IPS DF 6.9 (cell line): ENCODE data around the gene RGS9BP.
"Not testable (repeated sequence)": the region's sequence is repeated elsewhere in the genome, so short reads cannot be mapped to it uniquely, and the experiment has no call there.

Experiments
- DNase-seq: peaks from one replicate; pipeline ENCODE4 v3.0.0-alpha.2; 2013; ENCODE audit warnings: low read depth, low spot score
- H3K27ac ChIP-seq: one replicate; pipeline ENCODE4 v1.5.1; 2013; ENCODE audit warnings: low read length, control low read depth
- H3K27me3 ChIP-seq: 2 replicates; pipeline ENCODE4 v1.6.1; 2013; ENCODE audit warnings: mild to moderate bottlenecking, low read length; ENCODE audit not compliant: control insufficient read depth, insufficient read depth
- H3K36me3 ChIP-seq: 2 replicates; pipeline ENCODE4 v1.6.1; 2013; ENCODE audit warnings: low read length; ENCODE audit not compliant: control insufficient read depth, insufficient read depth
- H3K4me1 ChIP-seq: 2 replicates; pipeline ENCODE4 v1.6.1; 2013; ENCODE audit warnings: low read length; ENCODE audit not compliant: control insufficient read depth, insufficient read depth
- H3K4me3 ChIP-seq: 2 replicates; pipeline ENCODE4 v1.5.1; 2013; ENCODE audit warnings: mild to moderate bottlenecking, low read length
- H3K9me3 ChIP-seq: 2 replicates; pipeline ENCODE4 v1.6.1; 2013; ENCODE audit warnings: low read length, inconsistent platforms; ENCODE audit not compliant: control insufficient read depth, insufficient read depth
- WGBS: extraction: QIAGEN DNeasy Blood & Tissue Kit; methylation state at CpG from one replicate; pipeline ENCODE4 v1.1.7; 2013; ENCODE audit warnings: mixed read lengths, missing lambda C conversion rate; ENCODE audit not compliant: insufficient read length, insufficient coverage; 5-methylcytosine and 5-hydroxymethylcytosine counted together

The RGS9BP gene

DNA sequence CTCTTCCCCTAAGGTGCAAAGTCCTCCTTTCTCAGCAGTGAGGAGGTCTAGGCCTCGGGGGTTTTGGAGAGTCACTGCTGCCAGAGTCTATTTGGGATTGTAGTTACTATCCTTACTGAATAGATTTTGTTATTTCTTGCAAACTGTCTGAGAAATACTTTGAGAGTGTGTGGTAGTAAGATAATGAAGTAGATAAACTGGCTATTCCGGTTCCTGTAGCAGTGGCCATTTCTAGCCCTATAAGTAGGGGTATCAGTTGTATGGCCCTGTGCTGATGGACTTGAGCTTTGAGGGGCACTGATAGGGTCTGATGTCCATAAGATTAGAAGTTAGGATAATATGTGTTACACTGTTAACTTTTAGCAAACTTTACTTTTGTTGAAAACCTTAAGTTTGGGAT, 18.7 kb downstream of the RGS9BP start:
- not testable (repeated sequence) for H3K27ac ChIP-seq, H3K4me3 ChIP-seq, H3K36me3 ChIP-seq, DNase-seq, H3K9me3 ChIP-seq, H3K4me1 ChIP-seq, H3K27me3 ChIP-seq
- no CpG with 5 or more reads among the region's 2 CpGs for WGBS

DNA sequence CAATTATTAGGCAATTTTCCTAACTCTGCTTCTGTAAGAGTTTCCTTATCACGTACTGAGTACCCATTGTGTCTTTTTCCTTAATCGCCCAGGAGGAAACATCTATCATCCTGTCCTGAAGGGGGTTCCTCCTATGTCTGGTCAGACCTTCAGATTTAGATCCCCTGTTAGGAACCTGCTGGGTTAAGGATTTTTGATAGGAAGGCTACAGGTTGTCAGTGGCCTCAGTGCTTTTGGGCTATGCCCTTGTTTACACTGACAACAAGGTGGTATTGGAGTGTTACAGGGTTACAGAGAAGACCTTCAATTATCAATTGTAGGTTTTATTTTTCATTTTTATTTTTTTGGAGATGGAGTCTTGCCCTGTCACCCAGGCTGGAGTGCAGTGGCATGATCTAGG, 19.2 kb downstream of the RGS9BP start:
- H3K9me3 ChIP-seq, result not testable (repeated sequence)

DNA sequence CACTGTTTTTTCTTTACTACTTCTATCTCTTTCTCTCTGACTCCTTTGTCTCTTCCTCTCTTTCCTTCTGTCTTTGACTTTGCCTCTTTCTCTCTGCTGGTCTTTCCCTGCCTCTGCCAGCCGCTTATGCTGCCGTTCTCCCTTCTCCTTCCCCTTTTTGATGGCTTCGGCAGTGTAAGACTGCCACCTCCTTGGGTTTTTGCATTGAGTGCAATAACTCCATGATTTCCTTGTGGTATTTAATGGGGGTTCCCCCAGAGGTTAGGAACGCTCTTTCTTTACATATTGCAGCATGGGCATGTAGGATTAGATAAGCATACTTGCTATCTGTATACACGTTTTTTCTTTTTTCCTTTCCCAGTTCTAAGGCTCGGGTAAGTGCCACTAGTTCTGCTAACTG, 19.9 kb downstream of the RGS9BP start:
- not testable (repeated sequence) for H3K9me3 ChIP-seq, DNase-seq, H3K4me1 ChIP-seq, H3K27ac ChIP-seq, H3K36me3 ChIP-seq, H3K27me3 ChIP-seq, H3K4me3 ChIP-seq
- WGBS, result no CpG with 5 or more reads among the region's 6 CpGs

More for the DNA sequence above, 19.2 kb downstream of the RGS9BP start:
- WGBS, result no CpG with 5 or more reads among the region's 2 CpGs
- H3K27ac ChIP-seq, H3K36me3 ChIP-seq, DNase-seq, H3K4me1 ChIP-seq, H3K27me3 ChIP-seq, H3K4me3 ChIP-seq: not testable (repeated sequence)

DNA sequence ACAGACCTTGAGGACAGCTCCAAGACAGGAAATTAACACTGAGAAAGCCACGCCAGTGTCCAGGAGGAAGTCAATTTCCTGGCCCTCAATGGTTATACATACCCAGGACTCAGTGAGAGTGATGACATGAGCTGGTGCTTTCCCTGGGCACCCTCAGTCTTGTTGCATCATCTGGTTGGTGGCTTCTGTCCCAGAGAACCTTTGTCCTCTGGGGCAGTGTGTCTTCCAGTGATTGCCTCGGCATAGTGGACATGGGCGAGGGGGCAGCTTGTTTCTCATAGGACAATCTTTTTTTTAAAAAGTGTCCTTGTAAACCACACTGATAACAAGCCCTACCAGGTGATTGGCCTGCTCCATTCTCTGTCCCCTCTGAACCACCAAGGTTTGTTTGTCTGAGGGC, 21.1 kb downstream of the RGS9BP start:
- H3K36me3 ChIP-seq, result not testable (repeated sequence)
- WGBS, result no CpG with 5 or more reads among the region's 3 CpGs

DNA sequence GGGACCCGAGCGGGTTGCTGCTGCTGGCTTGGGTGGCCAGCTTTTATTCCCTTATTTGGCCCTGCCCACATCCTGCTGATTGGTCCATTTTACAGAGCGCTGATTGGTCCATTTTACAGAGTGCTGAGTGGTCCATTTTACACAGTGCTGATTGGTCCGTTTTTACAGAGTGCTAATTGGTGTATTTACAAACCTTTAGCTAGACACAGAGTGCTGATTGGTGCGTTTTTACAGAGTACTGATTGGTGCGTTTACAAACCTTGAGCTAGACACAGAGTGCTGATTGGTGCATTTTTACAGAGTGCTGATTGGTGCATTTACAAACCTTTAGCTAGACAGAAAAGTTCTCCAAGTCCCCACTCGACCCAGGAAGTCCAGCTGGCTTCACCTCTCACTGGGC, 24.5 kb downstream of the RGS9BP start:
- WGBS, result no CpG with 5 or more reads among the region's 7 CpGs
- not testable (repeated sequence) for H3K36me3 ChIP-seq, H3K4me1 ChIP-seq, H3K27me3 ChIP-seq, DNase-seq, H3K9me3 ChIP-seq, H3K27ac ChIP-seq, H3K4me3 ChIP-seq

More for the DNA sequence above, 21.1 kb downstream of the RGS9BP start:
- H3K4me3 ChIP-seq, H3K27me3 ChIP-seq, H3K27ac ChIP-seq, H3K9me3 ChIP-seq, DNase-seq, H3K4me1 ChIP-seq: not testable (repeated sequence)

DNA sequence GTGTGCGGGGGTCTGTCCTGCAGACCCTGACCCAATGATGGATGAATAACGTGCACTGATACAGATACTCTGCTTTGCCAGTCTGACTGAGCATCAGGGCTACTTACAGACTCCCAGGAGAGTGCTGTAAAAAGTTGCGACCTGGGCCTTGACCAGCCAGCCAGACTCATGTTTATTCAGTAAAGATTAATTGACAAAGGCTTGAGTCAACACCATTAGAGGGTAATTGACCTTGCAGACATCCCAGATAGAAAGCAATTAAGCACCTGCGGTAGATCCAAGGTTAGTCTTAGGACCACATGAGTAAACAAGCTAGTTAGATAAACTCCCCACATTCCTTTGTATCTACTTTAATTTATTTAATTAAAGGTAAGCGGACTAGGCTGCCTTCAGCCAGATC, 26.4 kb downstream of the RGS9BP start:
- no peak for DNase-seq
- Histone ChIP-seq H3K9me3 (no peaks in the 10 kb centered on the region), H3K4me3 (no peak overlapping the region), H3K36me3 (no peaks in the 10 kb centered on the region), H3K27me3 (no peaks in the 10 kb centered on the region), H3K4me1 (no peaks in the 10 kb centered on the region; the same call in 1 of the 2 replicates), H3K27ac (no peak overlapping the region)
- no CpG with 5 or more reads among the region's 5 CpGs for WGBS

DNA sequence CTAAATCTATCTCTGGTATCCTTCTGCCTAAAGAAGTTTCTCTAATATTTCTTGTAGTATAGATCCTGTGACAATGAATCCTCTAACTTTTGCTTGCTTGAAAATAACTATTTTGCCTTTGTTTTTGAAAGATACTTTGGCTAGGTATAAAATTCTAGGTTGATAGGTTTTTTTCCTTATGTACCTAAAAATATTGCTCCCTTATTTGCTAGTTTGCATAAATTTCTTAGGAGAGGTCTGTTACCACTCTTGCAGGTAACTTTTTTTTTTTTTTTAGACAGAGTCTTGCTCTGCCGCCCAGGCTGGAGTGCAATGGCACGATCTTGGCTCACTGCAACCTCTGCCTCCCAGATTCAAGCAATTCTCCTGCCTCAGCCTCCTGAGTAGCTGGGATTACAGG, 28.4 kb downstream of the RGS9BP start:
- H3K27ac ChIP-seq, H3K4me1 ChIP-seq, H3K36me3 ChIP-seq, H3K4me3 ChIP-seq, H3K27me3 ChIP-seq, H3K9me3 ChIP-seq, DNase-seq: not testable (repeated sequence)
- WGBS, result no CpG with 5 or more reads among the region's 2 CpGs

DNA sequence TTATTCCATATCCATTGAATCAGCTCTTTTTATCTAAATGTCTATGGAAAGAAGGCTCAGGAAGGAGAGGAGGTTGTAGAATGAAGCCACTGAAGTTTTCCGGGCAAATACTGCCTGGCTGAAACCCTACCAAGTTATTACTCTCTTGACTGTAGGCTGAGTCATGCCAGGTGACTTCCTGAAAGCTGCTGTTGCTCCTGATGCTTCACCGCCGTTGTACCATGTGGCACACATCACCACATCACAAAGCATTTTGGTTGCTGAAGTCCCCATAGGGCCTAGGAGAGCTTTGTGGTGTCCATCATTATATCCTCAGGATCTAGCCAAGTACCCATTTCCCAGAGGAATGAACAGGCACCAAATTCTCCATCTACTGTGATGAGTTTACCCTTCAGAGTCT, 32.8 kb downstream of the RGS9BP start:
- Histone ChIP-seq H3K4me1 (no peaks in the 10 kb centered on the region), H3K27ac (no peak overlapping the region), H3K36me3 (no peaks in the 10 kb centered on the region), H3K9me3 (no peaks in the 10 kb centered on the region), H3K4me3 (no peak overlapping the region), H3K27me3 (no peaks in the 10 kb centered on the region)
- no peak for DNase-seq
- WGBS, result no CpG with 5 or more reads among the region's 3 CpGs

DNA sequence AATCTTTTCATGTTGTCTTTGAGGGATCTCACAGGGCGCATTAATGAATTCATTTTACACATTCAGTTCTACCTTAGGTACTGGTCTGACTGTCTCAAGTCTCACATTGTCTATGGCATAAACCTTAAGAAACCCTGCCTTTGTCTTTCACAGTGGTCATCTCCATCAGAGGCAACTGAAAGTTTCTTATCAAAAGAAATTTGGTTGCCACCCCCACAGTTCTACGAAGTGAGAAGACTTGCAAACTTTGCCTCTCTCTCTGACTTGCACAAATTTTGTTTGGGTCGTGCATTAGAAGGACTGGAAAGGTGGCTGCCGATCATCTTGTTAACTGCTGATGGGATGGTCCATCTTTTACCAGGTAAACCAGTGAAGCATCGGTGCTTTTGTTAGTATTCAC, 33.4 kb downstream of the RGS9BP start:
- Histone ChIP-seq H3K27me3 (no peaks in the 10 kb centered on the region), H3K9me3 (no peaks in the 10 kb centered on the region), H3K36me3 (no peaks in the 10 kb centered on the region), H3K27ac (no peak overlapping the region), H3K4me1 (no peaks in the 10 kb centered on the region), H3K4me3 (no peak overlapping the region)
- WGBS, result no CpG with 5 or more reads among the region's 5 CpGs
- DNase-seq, result no peak

DNA sequence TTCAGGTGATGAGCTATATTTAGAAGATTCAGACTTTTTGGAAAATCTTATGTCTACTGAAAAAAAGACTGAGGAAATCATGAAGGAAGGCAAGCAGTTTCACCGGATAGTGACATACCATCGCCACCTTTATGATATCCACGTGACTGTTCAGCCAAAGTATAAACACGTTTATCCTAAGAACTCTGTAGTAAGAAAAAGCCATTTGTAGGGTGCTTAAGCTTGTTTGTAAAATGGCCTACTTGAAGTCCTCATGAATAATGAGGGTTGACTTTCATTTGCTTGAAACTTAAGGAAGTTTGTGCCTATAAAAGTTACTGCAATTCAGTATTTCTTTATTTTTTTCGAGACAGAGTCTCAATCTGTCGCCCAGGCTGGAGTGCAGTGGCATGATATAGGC, 36.1 kb downstream of the RGS9BP start:
- Histone ChIP-seq H3K36me3 (no peaks in the 10 kb centered on the region), H3K4me1 (no peaks in the 10 kb centered on the region), H3K4me3 (no peak overlapping the region), H3K27ac (no peak overlapping the region), H3K27me3 (no peaks in the 10 kb centered on the region), H3K9me3 (no peaks in the 10 kb centered on the region)
- no CpG with 5 or more reads among the region's 6 CpGs for whole genome bisulfite sequencing
- no peak for DNase-seq

DNA sequence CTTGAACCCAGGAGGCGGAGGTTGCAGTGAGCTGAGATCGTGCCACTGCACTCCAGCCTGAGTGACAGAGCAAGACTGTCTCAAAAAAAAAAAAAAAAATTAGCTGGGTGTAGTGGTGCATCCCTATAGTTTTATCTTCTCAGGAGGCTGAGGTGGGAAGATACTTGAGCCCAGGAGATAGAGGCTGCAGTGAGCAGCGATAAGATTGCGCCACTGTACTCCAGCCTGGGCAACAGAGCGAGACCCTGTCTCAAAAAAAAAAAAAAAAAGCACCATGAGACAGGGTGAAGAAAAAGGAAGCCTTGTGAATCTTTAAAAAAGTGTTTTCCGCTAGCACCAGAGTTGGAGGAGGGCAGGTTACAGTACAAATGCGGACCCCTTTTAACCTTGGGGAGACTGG, 40.6 kb downstream of the RGS9BP start:
- not testable (repeated sequence) for H3K4me1 ChIP-seq, H3K9me3 ChIP-seq, H3K36me3 ChIP-seq, H3K27ac ChIP-seq, DNase-seq, H3K4me3 ChIP-seq, H3K27me3 ChIP-seq
- no CpG with 5 or more reads among the region's 7 CpGs for WGBS
